ENCODE results near the gene EPO.
"Not testable (repeated sequence)": the region's sequence is repeated elsewhere in the genome, so short reads cannot be mapped to it uniquely, and the experiment has no call there.

The EPO gene

DNA sequence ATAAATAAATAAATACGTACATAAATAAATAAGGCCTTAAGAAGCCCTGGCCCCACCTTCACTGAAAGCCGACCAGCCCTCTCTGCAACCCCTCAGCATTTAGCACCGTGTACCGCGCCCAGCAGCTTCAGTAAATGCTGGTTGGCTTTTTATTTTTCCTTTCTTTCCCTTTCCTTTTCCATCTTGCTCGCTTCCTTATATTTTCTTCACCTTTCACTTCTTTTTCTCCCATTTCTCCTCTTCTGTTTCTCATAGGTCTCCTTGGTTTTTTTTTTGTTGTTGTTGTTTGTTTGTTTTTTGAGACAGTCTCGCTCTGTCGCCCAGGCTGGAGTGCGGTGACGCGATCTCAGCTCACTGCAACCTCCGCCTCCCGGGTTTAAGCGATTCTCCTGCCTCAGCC lies 24.3 kb downstream of the EPO start:
- ATAC-seq = no peak

- ATAC-seq = peak in 1 of 2 donors; percentile 38
Observed at GRCh38 chr7:100745184-100745583, 24.9 kb downstream of the EPO start.

DNA sequence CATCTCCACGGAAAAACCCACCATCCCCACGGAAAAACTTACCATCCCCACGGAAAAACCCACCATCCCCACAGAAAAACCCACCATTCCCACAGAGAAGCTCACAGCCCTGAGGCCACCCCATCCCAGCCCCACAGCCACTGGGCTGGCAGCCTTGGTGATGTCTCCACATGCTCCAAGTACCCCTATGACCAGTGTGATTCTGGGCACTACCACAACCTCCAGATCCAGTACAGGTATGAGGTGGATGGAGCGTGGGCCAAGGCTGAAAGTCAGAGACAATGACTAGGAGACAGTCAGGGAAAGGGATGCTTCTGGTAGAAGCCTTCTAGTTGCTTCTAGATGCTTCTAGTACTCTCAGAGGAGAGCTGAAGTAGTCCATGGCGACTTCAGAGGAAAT lies 32.7 kb downstream of the EPO start:
- no peak for ATAC-seq

DNA sequence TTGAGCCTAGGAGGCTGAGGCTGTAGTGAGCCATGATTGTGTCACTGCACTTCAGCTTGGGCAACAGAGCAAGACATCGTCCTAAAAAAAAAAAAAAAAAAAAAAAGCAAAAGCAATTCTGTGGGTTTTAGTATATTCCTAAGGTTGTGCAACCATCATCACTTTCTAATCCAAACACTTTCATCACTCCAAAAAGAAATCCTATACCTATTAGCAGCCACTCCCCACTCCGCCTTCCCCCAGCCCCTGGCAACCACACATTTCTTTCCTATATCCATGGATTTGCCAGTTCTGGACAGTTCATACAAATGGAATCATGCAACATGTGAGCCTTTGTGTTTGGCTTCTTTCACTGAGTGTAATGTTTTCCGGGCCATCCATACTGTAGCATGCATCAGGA lies 33.5 kb downstream of the EPO start:
- ATAC-seq = no peak

GRCh38 chr7:100759357-100760171 lies 39.3 kb downstream of the EPO start:
- no peak for ATAC-seq

DNA sequence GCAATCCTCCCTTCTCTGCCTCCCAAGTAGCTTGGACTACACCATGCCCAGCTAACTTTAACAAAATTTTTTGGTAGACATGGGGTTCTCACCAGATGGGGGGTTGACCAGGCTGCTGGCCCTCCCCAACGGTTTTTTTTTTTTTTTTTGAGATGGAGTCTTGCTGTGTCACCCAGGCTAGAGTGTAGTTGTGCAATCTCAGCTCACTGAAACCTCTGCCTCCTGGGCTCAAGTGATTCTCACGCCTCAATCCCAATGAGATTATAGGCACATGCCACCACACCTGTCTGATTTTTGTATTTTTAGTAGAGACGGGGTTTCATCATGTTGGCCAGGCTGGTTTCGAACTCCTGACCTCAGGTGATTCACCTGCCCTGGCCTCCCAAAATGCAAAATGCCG lies 42.6 kb downstream of the EPO start:
- not testable (repeated sequence) for ATAC-seq

DNA sequence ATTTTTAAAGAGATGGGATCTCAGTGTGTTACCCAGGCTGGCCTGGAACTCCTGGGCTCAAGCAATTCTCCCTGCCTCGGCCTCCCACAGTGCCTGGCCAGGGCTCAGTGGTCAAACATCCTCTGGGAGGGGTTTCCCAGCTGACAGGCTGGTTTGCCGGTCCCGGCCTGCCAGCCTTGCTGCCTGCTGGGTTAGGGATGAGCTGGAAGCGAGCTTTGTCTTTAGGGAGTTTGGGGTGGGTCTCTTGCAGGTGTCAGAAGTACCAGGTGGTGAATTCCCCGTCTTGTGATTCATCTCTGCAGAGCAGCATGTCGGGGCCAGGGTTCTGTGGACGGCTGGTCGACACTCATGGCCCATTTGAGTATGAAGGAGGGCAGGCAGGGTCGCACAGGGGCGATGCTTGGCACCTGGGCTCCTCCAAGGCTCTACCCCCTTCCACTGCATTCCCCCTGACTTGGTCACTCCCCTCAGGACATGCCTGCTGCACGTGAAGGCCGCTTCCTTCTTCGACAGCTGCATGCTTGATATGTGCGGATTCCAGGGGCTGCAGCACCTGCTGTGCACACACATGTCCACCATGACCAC lies 43.4 kb downstream of the EPO start:
- ATAC-seq = no peak

- ATAC-seq = no peak
Observed at GRCh38 chr7:100764841-100765240, 44.6 kb downstream of the EPO start.

- ATAC-seq = no peak
Observed at GRCh38 chr7:100765250-100765649, 45.0 kb downstream of the EPO start.

DNA sequence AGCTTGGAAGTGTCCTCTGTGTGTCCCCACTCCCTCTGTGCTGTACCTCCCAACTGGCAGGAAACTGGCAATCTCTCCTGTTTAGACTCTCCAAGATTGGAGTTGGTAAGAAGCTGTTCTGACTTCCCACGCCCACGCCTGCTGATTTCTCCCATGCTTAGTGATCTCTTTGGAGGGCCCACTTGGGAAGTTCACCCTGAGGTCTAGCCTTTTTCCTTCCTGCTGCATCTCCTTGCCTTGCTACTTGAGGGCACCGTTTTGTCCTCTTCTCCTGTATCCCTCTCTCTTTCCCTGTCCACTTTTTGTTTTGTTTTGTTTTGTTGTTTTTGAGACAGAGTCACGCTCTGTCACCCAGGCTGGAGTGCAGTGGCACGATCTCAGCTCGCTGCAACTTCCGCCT lies 48.5 kb downstream of the EPO start:
- ATAC-seq = no peak

All from activated CD4-positive, CD25-positive, alpha-beta regulatory T cell treated with anti-CD3 and anti-CD28 coated beads, Interleukin-2, amount 50 U/mL, for 24 hours (primary cell).